ENCODE data around the gene KIAA1191.

KIAA1191 gene

GRCh38 chr5:176365351-176366231 lies 4.0 kb upstream of the KIAA1191 start, which contains the start of gene ARL10:
Gene ARL10, plus strand, starts transcription at chr5:176365487. Its CDS starts 77 bp downstream, at chr5:176365564.
- peak; percentile 45 to 57 for DNase-seq

- no peak for DNase-seq
These were observed 3.3 kb upstream of the KIAA1191 start for GRCh38 chr5:176364765-176365350.

- no peak for DNase-seq
These were observed 598 bp upstream of the KIAA1191 start for GRCh38 chr5:176362233-176362490.

GRCh38 chr5:176360894-176361436 lies 599 bp downstream of the KIAA1191 start:
- no peak for DNase-seq

- DNase-seq = no peak
These were observed 1.9 kb downstream of the KIAA1191 start for GRCh38 chr5:176359658-176360057.

- DNase-seq = no peak
These were observed 5.4 kb downstream of the KIAA1191 start for GRCh38 chr5:176356179-176356566.

GRCh38 chr5:176355400-176356178 lies 6.0 kb downstream of the KIAA1191 start:
- DNase-seq = no peak

- no peak for DNase-seq
These were observed 8.0 kb downstream of the KIAA1191 start for GRCh38 chr5:176353533-176353932.

- no peak for DNase-seq
These were observed 9.3 kb downstream of the KIAA1191 start for GRCh38 chr5:176352116-176352878.

GRCh38 chr5:176350416-176350815 lies 11.1 kb downstream of the KIAA1191 start:
- no peak for DNase-seq

- no peak for DNase-seq
These were observed 18.7 kb downstream of the KIAA1191 start for GRCh38 chr5:176342766-176343458.

- DNase-seq = no peak
These were observed 19.4 kb downstream of the KIAA1191 start for GRCh38 chr5:176342158-176342483.

GRCh38 chr5:176341325-176342157 lies 20.0 kb downstream of the KIAA1191 start:
- no peak for DNase-seq

GRCh38 chr5:176339304-176339703 lies 22.3 kb downstream of the KIAA1191 start:
- DNase-seq = no peak

- no peak for DNase-seq
These were observed 23.7 kb downstream of the KIAA1191 start for GRCh38 chr5:176337913-176338312.

- DNase-seq = no peak
These were observed 27.4 kb downstream of the KIAA1191 start for GRCh38 chr5:176334031-176334770.

- no peak for DNase-seq
These were observed 41.0 kb downstream of the KIAA1191 start for GRCh38 chr5:176320577-176320976.

- DNase-seq = no peak
These were observed 41.6 kb downstream of the KIAA1191 start for GRCh38 chr5:176319827-176320554.

GRCh38 chr5:176317534-176318374 lies 43.8 kb downstream of the KIAA1191 start:
- DNase-seq = no peak
